Ovary (tissue), 3 donors: ENCODE results near the gene PAM16.

Source experiments
- CTCF ChIP-seq, 3 donors: fragments of 450-650 bp in 2 of 3; fragments of 200-600 bp in 1 of 3; IDR thresholded peaks; one replicate each; pipeline versions ENCODE4 v1.5.1 to v1.8.0; 2016 to 2022; ENCODE audit warnings: antibody characterized with exemption in 3 of 3, mild to moderate bottlenecking in 1 of 3
- POLR2A ChIP-seq: fragments of 450-650 bp; IDR thresholded peaks from one replicate; pipeline ENCODE4 v1.6.1; 2017; ENCODE audit warnings: antibody characterized with exemption, mild to moderate bottlenecking, moderate library complexity
- donor health status: DM: no; HTN: no; CAD: no.

- no peak for TF ChIP-seq CTCF (IDR thresholded peaks at IDR 0.05)
- TF ChIP-seq POLR2A, result no peak
These were observed 33.3 kb downstream of the PAM16 start for GRCh38 chr16:4317532-4318450.
